HUES6 (cell line): Measurements from ENCODE around the gene CPSF4.
"Not testable (repeated sequence)": the region's sequence is repeated elsewhere in the genome, so short reads cannot be mapped to it uniquely, and the experiment has no call there.

Source experiments
- H3K27ac ChIP-seq: 2 replicates; pipeline ENCODE4 v1.7.0; 2013; ENCODE audit warnings: low read depth, mild to moderate bottlenecking, low read length, inconsistent platforms
- H3K27me3 ChIP-seq: 2 replicates; pipeline ENCODE4 v1.6.1; 2013; ENCODE audit warnings: low read length; ENCODE audit not compliant: control insufficient read depth, insufficient read depth
- H3K36me3 ChIP-seq: 2 replicates; pipeline ENCODE4 v1.6.1; 2013; ENCODE audit warnings: low read length; ENCODE audit not compliant: control insufficient read depth, insufficient read depth
- H3K4me1 ChIP-seq: 2 replicates; pipeline ENCODE4 v1.6.1; 2013; ENCODE audit warnings: low read length; ENCODE audit not compliant: control insufficient read depth, insufficient read depth
- H3K4me3 ChIP-seq: 2 replicates; pipeline ENCODE4 v1.5.1; 2013; ENCODE audit warnings: low read depth, low read length
- H3K9ac ChIP-seq: one replicate; pipeline ENCODE4 v1.6.1; 2013; ENCODE audit warnings: mild to moderate bottlenecking, low read length
- H3K9me3 ChIP-seq: 2 replicates; pipeline ENCODE4 v1.6.1; 2013; ENCODE audit warnings: low read depth, low read length; ENCODE audit not compliant: control insufficient read depth, insufficient read depth

CPSF4 gene

DNA sequence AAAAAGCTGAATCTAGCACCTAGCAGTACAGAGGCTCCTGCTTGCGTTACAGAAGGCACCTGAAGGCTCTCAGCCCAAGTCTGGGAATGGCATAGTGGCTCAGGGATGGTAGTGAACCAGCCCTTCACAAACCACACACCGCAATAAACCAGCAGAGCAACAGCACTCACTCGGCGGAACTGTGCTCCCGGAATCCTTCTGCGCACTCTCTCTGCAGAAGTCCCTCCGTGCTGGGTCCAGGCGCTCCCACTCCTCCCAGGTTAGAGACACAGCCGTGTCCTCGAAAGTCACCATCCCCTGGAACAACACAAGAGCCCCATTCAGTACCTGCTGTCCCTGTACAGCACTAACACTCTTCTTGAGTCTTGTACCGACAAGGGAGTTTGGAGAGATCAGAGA is 59.8 kb downstream of the CPSF4 start:
- H3K4me3 ChIP-seq = peak overlapping the region; percentile 92
- H3K27ac ChIP-seq = no peak overlapping the region
- H3K9ac ChIP-seq = peak overlapping the region; percentile 89

DNA sequence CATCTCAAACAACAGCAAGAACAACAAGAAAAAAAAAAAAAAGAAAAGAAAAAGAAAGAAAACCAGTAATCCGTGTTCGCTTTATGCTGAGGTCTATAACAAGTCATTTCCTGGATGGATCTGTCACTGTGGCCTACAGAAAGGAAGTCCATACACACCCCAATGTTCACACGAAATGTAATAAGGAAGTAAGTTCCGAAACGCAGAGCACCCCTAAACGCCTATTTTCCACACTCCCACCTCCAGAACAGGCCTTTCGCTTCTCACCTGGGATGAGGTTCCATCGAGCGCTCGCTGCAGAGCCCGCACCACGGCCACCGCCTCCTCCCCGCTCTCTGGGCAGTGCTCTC is 60.6 kb downstream of the CPSF4 start:
- Histone ChIP-seq H3K9me3 (peaks cover under 1% of the 10 kb centered on the region; the same call in 1 of the 2 replicates), H3K4me1 (peaks cover 10% of the 10 kb centered on the region; the same call in 1 of the 2 replicates), H3K36me3 (peaks cover 25% of the 10 kb centered on the region), H3K27ac (peak overlapping the region; percentile 83; the same call in 1 of the 2 replicates), H3K9ac (peak overlapping the region; percentile 89), H3K27me3 (no peaks in the 10 kb centered on the region), H3K4me3 (peak overlapping the region; percentile 92)

More for the DNA sequence above, 59.8 kb downstream of the CPSF4 start:
- Histone ChIP-seq H3K4me1 (peaks cover 10% of the 10 kb centered on the region; the same call in 1 of the 2 replicates), H3K9me3 (peaks cover 8% of the 10 kb centered on the region), H3K36me3 (peaks cover 33% of the 10 kb centered on the region), H3K27me3 (no peaks in the 10 kb centered on the region)

DNA sequence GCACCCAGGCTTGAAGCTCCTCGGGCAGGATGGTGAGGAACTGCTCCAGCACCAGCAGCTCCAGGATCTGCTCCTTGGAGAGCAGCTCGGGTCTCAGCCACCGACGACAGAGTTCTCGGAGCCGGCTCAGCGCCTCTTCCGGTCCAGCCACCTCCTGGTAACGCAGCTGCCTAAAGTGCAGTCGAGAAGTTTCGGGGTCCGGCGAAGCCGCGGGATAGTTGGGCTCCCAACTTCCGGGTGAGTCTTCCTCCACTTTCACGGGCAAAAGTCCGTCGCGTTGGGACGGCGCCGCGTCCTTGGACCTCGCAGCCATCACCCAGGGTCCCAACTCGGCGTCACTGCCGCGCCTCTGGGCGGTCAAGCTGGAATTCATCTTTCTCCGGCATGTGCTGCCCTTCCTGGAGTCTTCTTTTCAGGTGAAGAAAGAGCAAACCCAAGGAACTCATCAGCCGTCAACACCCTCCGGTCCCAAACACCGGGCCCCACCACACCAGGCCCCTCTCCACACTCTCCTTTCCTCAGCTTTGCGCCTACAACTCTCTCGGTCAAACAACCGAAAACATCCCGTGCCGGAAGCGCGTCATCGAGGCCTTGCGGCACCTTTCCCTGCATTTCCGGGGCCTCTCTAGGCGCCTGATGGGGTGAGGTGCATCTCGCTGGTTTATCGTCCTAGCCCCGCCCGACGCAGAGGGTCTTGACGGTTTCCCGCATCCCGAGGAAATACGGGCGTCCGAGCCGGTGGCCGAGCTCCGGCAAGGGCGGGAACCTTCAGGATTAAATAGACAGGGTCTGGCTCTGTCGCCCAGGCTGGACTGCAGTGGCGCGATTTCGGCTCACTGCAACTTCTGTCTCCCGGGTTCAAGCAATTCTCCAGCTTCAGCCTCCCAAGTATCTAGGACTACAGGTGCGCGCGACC is 61.2 kb downstream of the CPSF4 start, which contains the start of gene ZNF394:
ZNF394 (minus strand) TSS at position 561 of the 916 bp plus-strand sequence; CDS start at position 373, 188 bp downstream.
- Histone ChIP-seq H3K4me1 (peaks cover 10% of the 10 kb centered on the region; the same call in 1 of the 2 replicates), H3K27me3 (no peaks in the 10 kb centered on the region), H3K27ac (peak within 1 kb of the TSS; percentile 83), H3K4me3 (peak within 1 kb of the TSS; percentile 92), H3K9ac (peak within 1 kb of the TSS; percentile 89), H3K9me3 (no peaks in the 10 kb centered on the region), H3K36me3 (peaks cover 19% of the 10 kb centered on the region)

DNA sequence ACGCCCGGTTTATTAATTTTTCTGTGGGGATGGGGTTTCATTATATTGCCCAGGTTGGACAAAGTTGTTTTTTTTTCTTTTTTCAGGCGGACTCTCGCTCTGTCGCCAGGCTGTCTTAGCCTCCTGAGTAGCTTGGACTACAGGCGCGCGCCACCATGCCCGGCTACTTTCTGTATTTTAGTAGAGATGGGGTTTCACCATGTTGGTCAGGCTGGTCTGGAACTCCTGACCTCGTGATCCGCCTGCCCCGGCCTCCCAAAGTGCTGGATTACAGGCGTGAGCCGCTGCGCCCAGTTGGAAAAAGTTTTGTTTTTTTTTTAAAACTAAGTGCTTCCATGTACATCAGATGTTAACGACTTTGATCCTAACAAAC is 61.9 kb downstream of the CPSF4 start:
- H3K36me3 ChIP-seq = peaks cover 15% of the 10 kb centered on the region
- H3K9me3 ChIP-seq = no peaks in the 10 kb centered on the region
- H3K4me1 ChIP-seq = peaks cover 10% of the 10 kb centered on the region; the same call in 1 of the 2 replicates
- peak overlapping the region; percentile 92 for H3K4me3 ChIP-seq
- peak overlapping the region; percentile 74 for H3K9ac ChIP-seq
- H3K27me3 ChIP-seq = no peaks in the 10 kb centered on the region
- peak overlapping the region; percentile 83; the same call in 1 of the 2 replicates for H3K27ac ChIP-seq

DNA sequence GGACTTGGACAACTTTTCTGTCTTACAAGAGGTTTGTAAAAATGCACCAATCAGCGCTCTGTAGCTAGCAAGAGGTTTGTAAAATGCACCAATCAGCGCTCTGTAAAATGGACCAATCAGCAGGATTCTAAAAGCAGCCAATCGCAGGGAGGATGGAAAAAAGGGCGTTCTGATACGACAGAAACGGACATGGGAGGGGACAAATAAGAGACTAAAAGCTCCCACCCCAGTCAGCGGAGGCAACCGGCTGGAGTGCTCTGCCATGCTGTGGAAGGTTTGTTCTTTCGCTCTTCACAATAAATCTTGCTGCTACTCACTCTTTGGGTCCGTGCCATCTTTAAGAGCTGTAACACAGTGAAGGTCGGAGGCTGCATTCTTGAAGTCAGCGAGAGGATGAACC is 62.5 kb downstream of the CPSF4 start:
- not testable (repeated sequence) for H3K27ac ChIP-seq, H3K36me3 ChIP-seq, H3K9me3 ChIP-seq, H3K27me3 ChIP-seq, H3K9ac ChIP-seq
- H3K4me1 ChIP-seq = peaks cover 10% of the 10 kb centered on the region; the same call in 1 of the 2 replicates
- peak overlapping the region; percentile 92 for H3K4me3 ChIP-seq

DNA sequence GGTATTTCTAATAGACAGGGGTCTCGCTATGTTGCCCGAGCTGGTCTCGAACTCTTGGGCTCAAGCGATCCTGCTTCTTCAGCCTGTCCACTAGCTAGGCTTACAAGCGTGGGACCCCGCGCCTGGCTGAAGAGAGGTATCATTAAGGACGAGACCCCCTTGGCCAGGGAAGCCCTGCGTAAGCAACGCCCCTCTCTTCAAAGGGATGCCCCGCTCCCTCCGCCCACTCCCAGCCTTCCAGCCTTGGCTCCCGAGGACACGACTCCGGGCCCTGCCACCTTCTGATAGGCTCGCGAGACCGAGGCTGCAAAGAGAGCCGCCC is 65.5 kb downstream of the CPSF4 start:
- Histone ChIP-seq H3K27me3 (no peaks in the 10 kb centered on the region), H3K9me3 (no peaks in the 10 kb centered on the region), H3K36me3 (no peaks in the 10 kb centered on the region), H3K9ac (peak overlapping the region; percentile 85), H3K4me3 (peak overlapping the region; percentile 86), H3K4me1 (no peaks in the 10 kb centered on the region), H3K27ac (no peak overlapping the region)

DNA sequence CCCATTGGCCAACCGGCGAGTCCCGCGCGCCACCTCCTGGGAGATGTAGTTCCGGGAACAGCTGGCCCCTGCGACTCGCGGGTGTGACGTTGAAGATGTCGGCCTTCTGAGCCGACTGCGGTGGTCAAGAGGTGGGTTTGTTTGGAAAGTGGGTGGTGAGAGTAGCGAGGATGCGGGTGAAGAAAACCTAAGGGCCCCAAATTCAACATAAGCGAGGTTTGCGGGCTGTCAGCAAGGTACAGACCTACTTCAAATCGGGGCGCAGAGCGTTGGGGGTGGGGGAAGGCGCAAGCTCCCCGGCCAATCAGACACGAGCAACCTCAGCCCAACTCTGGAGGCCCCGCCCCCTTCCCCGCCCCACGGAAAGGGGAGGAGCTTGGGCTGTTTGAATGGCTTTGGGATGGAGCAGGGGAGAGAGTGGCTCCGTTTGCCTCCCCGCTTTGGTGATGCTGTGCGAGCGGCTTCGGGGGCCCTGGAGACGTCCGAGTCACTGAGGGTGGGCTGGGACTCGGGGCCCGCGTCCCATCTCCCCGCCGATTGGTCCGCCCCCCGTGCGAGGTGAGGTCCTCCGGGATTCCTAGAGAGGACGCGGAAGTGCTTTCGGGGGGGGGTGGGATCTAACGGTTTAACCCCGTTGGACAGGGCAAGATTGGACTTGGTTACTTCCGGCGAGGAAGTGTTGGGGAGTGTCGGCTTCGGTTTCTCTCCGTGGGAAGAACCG is 66.0 kb downstream of the CPSF4 start, which contains the start of gene ZKSCAN5:
ZKSCAN5 (plus strand) TSS at position 60 of the 721 bp plus-strand sequence. CDS start 1,383 bp downstream, outside the sequence.
- H3K4me3 ChIP-seq = peak within 1 kb of the TSS; percentile 86
- H3K27me3 ChIP-seq = no peaks in the 10 kb centered on the region
- H3K36me3 ChIP-seq = no peaks in the 10 kb centered on the region
- no peaks in the 10 kb centered on the region for H3K4me1 ChIP-seq
- H3K27ac ChIP-seq = peak within 1 kb of the TSS; percentile 78; the same call in 1 of the 2 replicates
- H3K9ac ChIP-seq = peak within 1 kb of the TSS; percentile 85
- H3K9me3 ChIP-seq = no peaks in the 10 kb centered on the region

DNA sequence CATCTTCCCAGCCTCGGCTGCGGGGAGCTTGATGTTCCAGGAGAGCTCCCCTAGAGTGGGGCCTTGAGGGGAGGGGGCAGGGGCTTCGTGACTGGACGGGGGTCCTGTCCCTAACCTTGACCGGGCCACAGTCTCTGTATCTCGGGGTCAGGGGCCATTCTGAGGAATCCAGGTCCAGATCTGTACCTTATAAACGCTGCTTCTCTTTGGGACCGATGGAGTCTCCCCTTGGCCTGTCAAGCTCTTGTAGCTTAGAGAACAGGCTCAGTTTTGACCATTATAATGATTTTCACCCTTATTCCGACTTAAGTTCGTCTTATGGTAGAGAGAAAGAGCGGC is 66.5 kb downstream of the CPSF4 start:
- peak overlapping the region; percentile 78; the same call in 1 of the 2 replicates for H3K27ac ChIP-seq
- H3K36me3 ChIP-seq = no peaks in the 10 kb centered on the region
- H3K4me3 ChIP-seq = peak overlapping the region; percentile 86
- no peaks in the 10 kb centered on the region for H3K27me3 ChIP-seq
- peak overlapping the region; percentile 85 for H3K9ac ChIP-seq
- no peaks in the 10 kb centered on the region for H3K4me1 ChIP-seq
- no peaks in the 10 kb centered on the region for H3K9me3 ChIP-seq
